Activated T-helper 1 cell treated with anti-CD3 and anti-CD28 coated beads, Interleukin-12 subunit alpha, Interleukin-12 subunit beta, Interleukin-2, Interleukin-4 antibody, amounts not matched to agents 30 ng/mL and 10 ng/mL and 1 ng/mL, durations not matched to agents 14 hours and 24 hours and 36 hours (primary cell): ENCODE data around the gene C16orf86. TPM values are rescaled to one million over a fixed set of nuclear protein-coding genes. Genes with fewer than 3 reads are reported as not detected.

ENCODE experiments used
- DNase-seq: peaks from one replicate; pipeline ENCODE4 v3.0.0; 2021; ENCODE audit warnings: low spot score
- H3K27ac Mint-ChIP-seq: one replicate; pipeline ENCODE4 v1.8.0; 2021; ENCODE audit warnings: mild to moderate bottlenecking, mixed read lengths
- H3K27me3 Mint-ChIP-seq: one replicate; pipeline ENCODE4 v1.8.0; 2022; ENCODE audit warnings: mild to moderate bottlenecking, moderate library complexity, mixed read lengths; ENCODE audit not compliant: insufficient read depth
- H3K36me3 Mint-ChIP-seq: one replicate; pipeline ENCODE4 v1.8.0; 2021; ENCODE audit warnings: low read depth, mixed read lengths
- H3K4me1 Mint-ChIP-seq: one replicate; pipeline ENCODE4 v1.8.0; 2021; ENCODE audit warnings: low read depth, mixed read lengths
- H3K4me3 Mint-ChIP-seq: one replicate; pipeline ENCODE4 v1.8.0; 2021; ENCODE audit warnings: mild to moderate bottlenecking, moderate library complexity, mixed read lengths
- H3K9me3 Mint-ChIP-seq: one replicate; pipeline ENCODE4 v1.8.0; 2021; ENCODE audit warnings: mixed read lengths
- intact Hi-C: fragments of 100-400 bp; cut with micrococcal nuclease; formaldehyde crosslinking; loops from one replicate; pipeline ENCODE4 v1.15.1; 2024
- total RNA-seq: library from RNA; stranded (reverse); gene quantifications from 2 replicates; pipeline ENCODE4 v1.2.3, GENCODE V29; 2022

C16orf86 gene, protein sequence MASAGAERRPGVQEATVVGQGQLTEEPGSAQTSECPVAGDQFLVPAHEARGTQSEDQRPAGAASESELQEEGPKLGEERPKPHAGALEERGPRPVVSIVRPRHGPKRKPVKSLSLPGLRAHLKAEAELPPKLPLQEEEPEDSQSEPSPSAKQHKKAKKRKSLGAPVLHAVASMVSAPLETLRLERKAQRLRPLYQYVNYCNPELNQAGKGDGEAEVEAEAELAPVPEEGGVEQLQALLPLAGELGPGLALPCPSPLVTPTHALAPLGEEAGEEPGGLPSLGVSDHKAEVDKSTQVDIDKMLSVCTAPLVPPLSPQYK
- total RNA-seq, result 0.86 and 1.4 TPM in 2 replicates

DNA sequence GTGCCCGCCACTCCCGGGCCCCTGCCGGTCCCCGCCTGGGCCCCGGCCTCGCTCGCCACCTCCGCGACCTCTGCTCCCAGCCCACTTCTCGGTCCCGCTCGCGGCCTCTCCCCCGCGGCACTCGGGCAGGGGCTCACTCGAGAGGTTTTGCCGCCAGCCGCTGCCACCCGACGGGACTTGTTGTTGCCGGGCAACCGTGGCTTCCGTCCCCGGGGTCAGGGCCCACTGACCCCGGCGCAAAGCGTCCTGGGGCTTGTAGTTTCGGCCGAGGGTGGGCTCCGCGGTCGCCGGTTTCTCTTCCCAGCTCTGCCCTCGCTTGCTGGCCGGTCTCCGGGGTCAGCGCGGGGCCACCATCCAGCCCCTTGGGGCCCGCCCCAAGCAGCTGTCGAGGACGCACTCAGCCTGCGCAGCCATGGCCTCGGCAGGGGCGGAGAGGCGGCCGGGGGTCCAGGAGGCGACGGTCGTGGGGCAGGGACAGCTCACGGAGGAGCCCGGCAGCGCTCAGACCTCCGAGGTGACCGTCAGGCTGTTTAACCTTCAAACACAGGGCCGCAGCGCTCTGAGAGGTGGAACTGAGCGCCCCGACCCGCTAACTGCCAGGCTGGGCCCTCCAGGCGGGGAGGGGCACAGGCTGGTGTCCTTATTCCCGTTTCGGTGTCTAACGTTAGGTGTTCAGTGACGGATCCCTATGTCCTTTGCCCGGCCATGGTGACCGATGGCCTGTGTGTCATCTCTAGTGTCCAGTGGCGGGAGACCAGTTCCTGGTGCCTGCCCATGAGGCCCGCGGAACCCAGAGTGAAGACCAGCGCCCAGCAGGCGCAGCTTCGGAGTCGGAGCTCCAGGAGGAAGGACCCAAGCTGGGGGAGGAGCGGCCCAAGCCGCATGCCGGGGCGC lies at the start of gene C16orf86, which contains the start of gene ENKD1:
Gene C16orf86 (plus strand): TSS at position 256 of the 894 bp plus-strand sequence. CDS start 157 bp downstream, at position 413.
Gene ENKD1 (minus strand): TSS at position 192 of the 894 bp plus-strand sequence. CDS start 308 bp downstream, outside the sequence.
- peaks cover 5% of the 10 kb centered on the region for H3K4me1 Mint-ChIP-seq
- no peaks in the 10 kb centered on the region for H3K36me3 Mint-ChIP-seq
- peak within 1 kb of the TSS; percentile 83 for H3K4me3 Mint-ChIP-seq
- intact Hi-C loops, result no loop called here
- peak within 1 kb of the TSS; percentile 40 for H3K27ac Mint-ChIP-seq
- H3K27me3 Mint-ChIP-seq, result no peaks in the 10 kb centered on the region
- DNase-seq, result peak; percentile 78
- H3K9me3 Mint-ChIP-seq, result no peaks in the 10 kb centered on the region

- Mint-ChIP-seq H3K27me3 (no peaks in the 10 kb centered on the region), H3K36me3 (peaks cover 40% of the 10 kb centered on the region), H3K27ac (no peak overlapping the region), H3K4me3 (no peak overlapping the region), H3K4me1 (no peaks in the 10 kb centered on the region), H3K9me3 (no peaks in the 10 kb centered on the region)
- intact Hi-C loops, result no loop called here
- DNase-seq, result no peak
Measured at GRCh38 chr16:67628216-67628615, 38.4 kb upstream of the C16orf86 start.

DNA sequence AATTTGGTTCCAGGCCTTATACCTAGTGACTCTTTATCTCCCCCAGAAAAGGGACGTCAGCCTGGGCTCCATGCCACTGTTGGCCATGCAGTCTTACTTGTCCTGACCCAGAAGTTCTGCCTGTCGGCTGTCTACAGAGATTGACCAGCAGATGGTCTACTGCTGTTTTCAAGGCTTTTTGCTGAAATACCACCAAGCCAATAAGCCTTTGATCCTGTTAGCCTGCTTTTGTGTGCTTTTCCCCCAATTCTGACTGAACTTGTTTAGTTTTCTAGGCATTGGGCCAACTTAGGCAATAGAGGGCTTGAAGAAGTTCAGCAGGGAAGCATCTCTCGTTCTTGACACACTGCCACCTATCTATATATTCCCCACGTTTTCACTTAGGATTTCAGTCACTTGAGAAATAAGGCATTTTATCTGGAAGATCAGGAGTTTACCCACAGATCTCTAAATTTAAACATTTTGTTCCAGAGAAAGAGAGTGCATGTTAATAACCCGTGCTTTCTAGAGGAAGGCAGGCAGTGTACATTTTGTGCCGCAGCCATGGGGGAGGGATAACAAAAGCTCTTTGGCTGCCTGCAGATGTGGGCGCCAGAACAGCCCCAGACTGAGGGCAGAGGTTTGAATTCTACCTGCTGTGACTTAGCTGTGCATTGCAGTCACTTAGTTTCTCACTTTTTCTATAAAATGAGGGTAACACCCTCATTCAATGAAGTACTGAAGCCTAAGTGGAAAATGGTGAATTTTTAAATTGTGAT lies 34.0 kb upstream of the C16orf86 start:
- Mint-ChIP-seq H3K4me1 (no peaks in the 10 kb centered on the region), H3K36me3 (peaks cover 40% of the 10 kb centered on the region), H3K9me3 (no peaks in the 10 kb centered on the region), H3K4me3 (no peak overlapping the region), H3K27me3 (no peaks in the 10 kb centered on the region), H3K27ac (no peak overlapping the region)
- intact Hi-C loops, result no loop called here
- DNase-seq, result no peak

GRCh38 chr16:67636713-67637112 lies 29.9 kb upstream of the C16orf86 start:
- no peak for DNase-seq
- H3K4me3 Mint-ChIP-seq, result no peak overlapping the region
- no peak overlapping the region for H3K27ac Mint-ChIP-seq
- no peaks in the 10 kb centered on the region for H3K9me3 Mint-ChIP-seq
- H3K4me1 Mint-ChIP-seq, result no peaks in the 10 kb centered on the region
- intact Hi-C loops, result no loop called here
- H3K27me3 Mint-ChIP-seq, result no peaks in the 10 kb centered on the region
- peaks cover 37% of the 10 kb centered on the region for H3K36me3 Mint-ChIP-seq

- H3K4me1 Mint-ChIP-seq, result no peaks in the 10 kb centered on the region
- H3K9me3 Mint-ChIP-seq, result no peaks in the 10 kb centered on the region
- intact Hi-C loops, result no loop called here
- no peak overlapping the region for H3K4me3 Mint-ChIP-seq
- peaks cover 31% of the 10 kb centered on the region for H3K36me3 Mint-ChIP-seq
- no peak for DNase-seq
- no peaks in the 10 kb centered on the region for H3K27me3 Mint-ChIP-seq
- no peak overlapping the region for H3K27ac Mint-ChIP-seq
Measured at GRCh38 chr16:67637625-67638024, 29.0 kb upstream of the C16orf86 start.

- no peak for DNase-seq
- Mint-ChIP-seq H3K27ac (no peak overlapping the region), H3K36me3 (peaks cover 18% of the 10 kb centered on the region), H3K4me1 (no peaks in the 10 kb centered on the region), H3K9me3 (no peaks in the 10 kb centered on the region), H3K27me3 (no peaks in the 10 kb centered on the region), H3K4me3 (no peak overlapping the region)
- intact Hi-C loops, result no loop called here
Measured at GRCh38 chr16:67641779-67642708, 24.6 kb upstream of the C16orf86 start.

DNA sequence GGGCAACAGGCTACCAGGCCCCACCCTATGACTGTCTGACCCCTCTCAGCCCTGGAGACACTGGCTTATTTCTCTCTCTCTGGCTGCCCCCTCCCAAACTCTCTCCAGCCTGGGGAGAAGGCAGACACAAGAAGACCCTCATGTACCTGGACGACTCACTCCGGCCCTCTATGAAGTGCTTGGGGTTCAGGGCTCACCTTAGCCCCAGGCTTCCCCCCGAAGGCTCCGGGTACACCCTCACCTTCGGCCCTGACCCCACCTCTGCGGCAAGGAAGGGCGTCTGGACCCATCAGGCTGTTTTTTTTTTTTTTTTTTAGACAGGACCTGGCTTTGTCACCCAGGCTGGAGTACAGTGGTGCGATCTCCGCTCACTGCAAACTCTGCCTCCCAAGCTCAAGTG lies 22.6 kb upstream of the C16orf86 start:
- H3K27ac Mint-ChIP-seq, result peak overlapping the region; percentile 63
- intact Hi-C loops, result loop anchor here (1.0 kb wide), 2 partner anchors 82 to 97 kb away; partner anchors contain the start of gene CTCF
- DNase-seq, result no peak
- H3K27me3 Mint-ChIP-seq, result no peaks in the 10 kb centered on the region
- peaks cover 8% of the 10 kb centered on the region for H3K36me3 Mint-ChIP-seq
- peak overlapping the region; percentile 78 for H3K4me3 Mint-ChIP-seq
- no peaks in the 10 kb centered on the region for H3K4me1 Mint-ChIP-seq
- H3K9me3 Mint-ChIP-seq, result no peaks in the 10 kb centered on the region

DNA sequence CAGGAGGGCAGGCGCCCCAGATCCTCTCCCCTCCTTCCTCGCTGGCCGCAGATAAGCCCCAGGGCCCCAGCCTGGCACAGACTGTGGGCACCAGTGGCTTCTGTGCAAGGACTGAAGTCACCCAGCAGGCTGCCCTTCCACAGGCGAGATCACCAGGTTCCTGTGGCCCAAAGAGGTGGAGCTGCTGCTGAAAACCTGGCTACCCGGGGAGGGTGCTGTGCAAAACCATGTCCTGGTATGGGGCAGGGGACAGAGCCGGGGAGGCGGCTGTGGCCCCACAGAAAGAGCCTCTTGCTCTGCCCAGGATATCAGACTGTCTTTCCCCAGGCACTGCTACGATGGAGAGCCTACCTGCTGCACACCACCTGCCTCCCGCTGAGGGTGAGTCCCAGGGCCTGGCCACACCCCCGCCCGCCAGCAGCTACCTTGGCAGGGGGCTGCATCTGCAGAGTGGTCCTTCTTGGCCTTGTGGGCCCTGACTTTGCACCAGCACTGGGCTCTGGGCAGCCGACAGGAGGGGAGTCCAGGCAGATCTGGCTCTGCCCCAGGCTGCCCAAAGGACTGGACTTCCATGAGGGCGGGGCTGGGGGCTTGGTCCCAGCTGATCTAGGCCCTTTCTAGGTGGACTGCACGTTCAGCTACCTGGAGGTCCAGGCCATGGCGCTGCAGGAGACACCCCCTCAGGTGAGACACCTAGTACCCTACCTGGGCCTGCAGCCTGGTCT lies 21.1 kb upstream of the C16orf86 start:
- Mint-ChIP-seq H3K27me3 (no peaks in the 10 kb centered on the region), H3K9me3 (no peaks in the 10 kb centered on the region), H3K4me1 (no peaks in the 10 kb centered on the region), H3K36me3 (peaks cover 12% of the 10 kb centered on the region), H3K27ac (peak overlapping the region; percentile 94), H3K4me3 (peak overlapping the region; percentile 89)
- intact Hi-C loops, result loop anchor here (1.0 kb wide), 3 partner anchors 15 to 164 kb away; partner anchors contain the start of genes ACD, ATP6V0D1 and PARD6A
- no peak for DNase-seq

- no peak overlapping the region for H3K27ac Mint-ChIP-seq
- no peaks in the 10 kb centered on the region for H3K9me3 Mint-ChIP-seq
- no peaks in the 10 kb centered on the region for H3K27me3 Mint-ChIP-seq
- H3K36me3 Mint-ChIP-seq, result peaks cover 24% of the 10 kb centered on the region
- H3K4me1 Mint-ChIP-seq, result peaks cover 4% of the 10 kb centered on the region
- DNase-seq, result no peak
- no peak overlapping the region for H3K4me3 Mint-ChIP-seq
- intact Hi-C loops, result no loop called here
Measured at GRCh38 chr16:67647111-67647651, 19.4 kb upstream of the C16orf86 start.

DNA sequence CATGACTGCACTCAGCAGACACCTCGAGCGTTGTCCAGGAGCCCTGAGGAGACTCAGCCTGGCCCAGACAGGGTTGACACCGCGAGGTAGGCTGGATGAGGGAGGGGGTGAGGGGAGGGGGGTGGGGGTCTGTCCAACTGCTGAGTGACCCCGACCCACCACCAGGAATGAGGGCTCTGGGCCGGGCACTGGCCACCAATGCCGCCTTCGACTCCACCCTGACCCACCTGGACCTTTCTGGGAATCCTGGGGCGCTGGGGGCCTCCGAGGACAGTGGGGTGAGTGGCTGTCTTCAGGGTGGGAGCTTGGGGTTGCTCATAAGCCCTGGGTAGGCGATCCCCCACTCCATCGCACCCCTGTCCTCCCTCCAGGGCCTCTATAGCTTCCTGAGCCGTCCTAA lies 18.9 kb upstream of the C16orf86 start:
- Mint-ChIP-seq H3K36me3 (peaks cover 26% of the 10 kb centered on the region), H3K4me1 (peaks cover 4% of the 10 kb centered on the region), H3K27me3 (no peaks in the 10 kb centered on the region), H3K9me3 (no peaks in the 10 kb centered on the region), H3K27ac (no peak overlapping the region), H3K4me3 (no peak overlapping the region)
- intact Hi-C loops, result no loop called here
- DNase-seq, result no peak

DNA sequence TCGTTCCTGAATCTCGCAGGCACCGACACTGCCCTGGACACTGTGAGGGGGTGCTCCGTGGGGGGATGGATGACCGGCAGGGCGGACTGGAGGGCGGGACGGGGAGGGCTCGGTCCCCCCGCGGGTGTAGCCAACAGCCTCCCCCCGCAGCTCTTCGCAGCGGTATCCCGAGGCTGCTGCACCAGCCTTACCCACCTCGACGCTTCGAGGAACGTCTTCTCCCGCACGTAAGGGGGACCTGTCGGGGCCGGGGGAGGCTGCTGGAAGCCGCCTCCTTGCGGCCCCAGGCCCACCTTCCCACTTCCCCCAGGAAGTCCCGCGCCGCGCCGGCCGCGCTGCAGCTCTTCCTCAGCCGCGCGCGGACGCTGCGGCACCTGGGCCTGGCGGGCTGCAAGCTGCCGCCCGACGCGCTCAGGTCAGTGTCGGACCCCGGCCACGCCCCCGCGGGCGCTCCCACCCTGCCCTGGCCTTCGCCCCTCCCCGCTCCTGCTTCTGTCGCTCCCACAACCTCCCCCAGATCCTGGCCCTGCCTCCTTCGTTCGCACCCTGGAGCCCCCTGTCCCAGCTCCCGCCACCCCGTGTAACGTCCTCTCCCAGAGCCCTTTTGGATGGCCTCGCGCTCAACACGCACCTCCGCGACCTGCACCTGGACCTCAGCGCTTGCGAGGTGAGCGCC lies 18.4 kb upstream of the C16orf86 start:
- peaks cover 4% of the 10 kb centered on the region for H3K4me1 Mint-ChIP-seq
- intact Hi-C loops, result no loop called here
- no peak for DNase-seq
- peaks cover 26% of the 10 kb centered on the region for H3K36me3 Mint-ChIP-seq
- H3K27ac Mint-ChIP-seq, result no peak overlapping the region
- H3K4me3 Mint-ChIP-seq, result peak overlapping the region; percentile 56
- H3K9me3 Mint-ChIP-seq, result no peaks in the 10 kb centered on the region
- no peaks in the 10 kb centered on the region for H3K27me3 Mint-ChIP-seq
